HG03135 (cell line): Measurements from ENCODE around the gene ZNF207.
"Not testable (repeated sequence)": the region's sequence is repeated elsewhere in the genome, so short reads cannot be mapped to it uniquely, and the experiment has no call there.

Source experiments
- ATAC-seq: cut with Tn5 transposase; IDR thresholded peaks from one replicate; pipeline ENCODE4 v1.9.1; 2021; ENCODE audit warnings: mild to moderate bottlenecking, moderate library complexity; ENCODE audit not compliant: unreplicated experiment

The ZNF207 gene

GRCh38 chr17:32349854-32350665, at the start of gene ZNF207:
ZNF207 (plus strand) TSS chr17:32350157; CDS start chr17:32350286, 129 bp downstream.
- peak; percentile 82 for ATAC-seq

GRCh38 chr17:32302037-32302436, 47.9 kb upstream of the ZNF207 start:
- no peak for ATAC-seq

- no peak for ATAC-seq
These were observed 46.9 kb upstream of the ZNF207 start for GRCh38 chr17:32302860-32303649.

GRCh38 chr17:32303781-32304288, 46.1 kb upstream of the ZNF207 start:
- ATAC-seq = no peak

GRCh38 chr17:32305049-32305448, 44.9 kb upstream of the ZNF207 start:
- no peak for ATAC-seq

GRCh38 chr17:32307658-32308057, 42.3 kb upstream of the ZNF207 start:
- ATAC-seq = no peak

GRCh38 chr17:32311028-32311536, 38.9 kb upstream of the ZNF207 start:
- no peak for ATAC-seq

GRCh38 chr17:32314636-32315035, 35.3 kb upstream of the ZNF207 start:
- no peak for ATAC-seq

- ATAC-seq = no peak
These were observed 34.8 kb upstream of the ZNF207 start for GRCh38 chr17:32315171-32315570.

- not testable (repeated sequence) for ATAC-seq
These were observed 33.3 kb upstream of the ZNF207 start for GRCh38 chr17:32316653-32317052.

- ATAC-seq = no peak
These were observed 32.6 kb upstream of the ZNF207 start for GRCh38 chr17:32317353-32317752.

GRCh38 chr17:32318071-32318470, 31.9 kb upstream of the ZNF207 start:
- ATAC-seq = no peak

GRCh38 chr17:32319548-32319905, 30.4 kb upstream of the ZNF207 start:
- peak; percentile 58 for ATAC-seq

GRCh38 chr17:32320080-32320479, 29.9 kb upstream of the ZNF207 start:
- not testable (repeated sequence) for ATAC-seq

GRCh38 chr17:32320847-32321246, 29.1 kb upstream of the ZNF207 start:
- no peak for ATAC-seq

GRCh38 chr17:32323046-32323445, 26.9 kb upstream of the ZNF207 start:
- ATAC-seq = no peak

- ATAC-seq = no peak
These were observed 26.0 kb upstream of the ZNF207 start for GRCh38 chr17:32323811-32324491.

GRCh38 chr17:32327911-32328310, 22.0 kb upstream of the ZNF207 start:
- ATAC-seq = no peak

- no peak for ATAC-seq
These were observed 19.8 kb upstream of the ZNF207 start for GRCh38 chr17:32330147-32330546.

GRCh38 chr17:32331243-32332040, 18.5 kb upstream of the ZNF207 start:
- ATAC-seq = no peak
